Cardiac muscle cell (in vitro differentiated cells and primary cell): ENCODE measurements around the gene HHAT. TPM values are rescaled to one million over a fixed set of nuclear protein-coding genes. Genes with fewer than 3 reads are reported as not detected.

Experiments used
- DNase-seq, 2 donors: peaks; one replicate each; pipeline versions ENCODE4 v3.0.0 to v3.0.0-alpha.2; 2010 to 2017; ENCODE audit warnings: low read depth in 1 of 2, low spot score in 1 of 2
- H3K27ac ChIP-seq: fragments of 200-600 bp; sonication (generic); 2 replicates; pipeline ENCODE4 v1.5.1; 2016
- H3K27me3 ChIP-seq: fragments of 200-600 bp; sonication (generic); 2 replicates; pipeline ENCODE4 v1.6.0; 2016; ENCODE audit warnings: control low read depth
- H3K36me3 ChIP-seq: fragments of 200-600 bp; sonication (generic); 2 replicates; pipeline ENCODE4 v1.5.1; 2016; ENCODE audit warnings: control low read depth
- H3K4me1 ChIP-seq: fragments of 200-600 bp; sonication (generic); 2 replicates; pipeline ENCODE4 v1.8.1; 2017; ENCODE audit warnings: low read depth, mild to moderate bottlenecking, mixed run types
- H3K4me3 ChIP-seq: fragments of 200-600 bp; sonication (generic); 2 replicates; pipeline ENCODE4 v1.5.1; 2016; ENCODE audit warnings: mild to moderate bottlenecking
- H3K9me3 ChIP-seq: fragments of 200-600 bp; sonication (generic); 2 replicates; pipeline ENCODE4 v1.5.1; 2017; ENCODE audit warnings: low read depth, mild to moderate bottlenecking, control low read depth
- CTCF ChIP-seq: IDR thresholded peaks from 2 replicates; pipeline ENCODE4 v1.5.1; 2012; ENCODE audit warnings: low read depth, mild to moderate bottlenecking, low read length
- polyA plus RNA-seq: library from polyadenylated mRNA; unstranded; fragments of >200 nt; fragmentation: Nextera tagmentation; extraction: Ambion mirVana; gene quantifications from 2 replicates; pipeline ENCODE4 v1.2.1, GENCODE V29; 2016
- total RNA-seq: library from RNA; depleted of rRNA; stranded (reverse); fragments of >200 nt; gene quantifications from 2 replicates; pipeline ENCODE4 v1.2.3, GENCODE V29; 2016

HHAT gene
- total and polyA plus RNA-seq, 2 experiments from 2014 or later = 3.6 to 8.4 TPM

- Histone ChIP-seq H3K4me3 (no peak overlapping the region), H3K36me3 (no peaks in the 10 kb centered on the region), H3K9me3 (no peaks in the 10 kb centered on the region), H3K27ac (no peak overlapping the region), H3K27me3 (no peaks in the 10 kb centered on the region), H3K4me1 (peaks cover 19% of the 10 kb centered on the region)
- DNase-seq = no peak
- TF ChIP-seq CTCF = no peak
Observed at GRCh38 chr1:210696709-210697108, 368.0 kb downstream of the HHAT start.

- no peak for TF ChIP-seq CTCF
Observed at GRCh38 chr1:210697185-210697584, 368.5 kb downstream of the HHAT start.

GRCh38 chr1:210698661-210699060 lies 370.0 kb downstream of the HHAT start:
- Histone ChIP-seq H3K27ac (no peak overlapping the region), H3K4me1 (peaks cover 21% of the 10 kb centered on the region), H3K4me3 (no peak overlapping the region), H3K36me3 (no peaks in the 10 kb centered on the region), H3K27me3 (no peaks in the 10 kb centered on the region), H3K9me3 (no peaks in the 10 kb centered on the region)
- no peak for DNase-seq
- TF ChIP-seq CTCF = no peak

More at GRCh38 chr1:210697185-210697584, 368.5 kb downstream of the HHAT start:
- DNase-seq = no peak
- Histone ChIP-seq H3K36me3 (no peaks in the 10 kb centered on the region), H3K4me3 (no peak overlapping the region), H3K27me3 (no peaks in the 10 kb centered on the region), H3K27ac (no peak overlapping the region), H3K4me1 (peaks cover 19% of the 10 kb centered on the region), H3K9me3 (no peaks in the 10 kb centered on the region)

- no peak overlapping the region for H3K4me3 ChIP-seq
- H3K9me3 ChIP-seq = no peaks in the 10 kb centered on the region
- peaks cover 29% of the 10 kb centered on the region for H3K4me1 ChIP-seq
- no peak for TF ChIP-seq CTCF
- H3K36me3 ChIP-seq = no peaks in the 10 kb centered on the region
- H3K27me3 ChIP-seq = no peaks in the 10 kb centered on the region
- no peak overlapping the region for H3K27ac ChIP-seq
- no peak for DNase-seq
Observed at GRCh38 chr1:210700083-210700482, 371.4 kb downstream of the HHAT start.

GRCh38 chr1:210700511-210700910 lies 371.8 kb downstream of the HHAT start:
- Histone ChIP-seq H3K27me3 (no peaks in the 10 kb centered on the region), H3K4me1 (peaks cover 31% of the 10 kb centered on the region), H3K36me3 (no peaks in the 10 kb centered on the region), H3K27ac (no peak overlapping the region), H3K9me3 (no peaks in the 10 kb centered on the region), H3K4me3 (no peak overlapping the region)
- TF ChIP-seq CTCF = no peak
- no peak for DNase-seq

GRCh38 chr1:210702506-210702905 lies 373.8 kb downstream of the HHAT start:
- Histone ChIP-seq H3K27ac (no peak overlapping the region), H3K4me3 (no peak overlapping the region), H3K36me3 (no peaks in the 10 kb centered on the region), H3K27me3 (no peaks in the 10 kb centered on the region), H3K9me3 (no peaks in the 10 kb centered on the region), H3K4me1 (peaks cover 20% of the 10 kb centered on the region)
- no peak for DNase-seq
- no peak for TF ChIP-seq CTCF
